HUES64 (cell line): Measurements from ENCODE around the gene GEMIN2. TPM values are rescaled to one million over a fixed set of nuclear protein-coding genes. Genes with fewer than 3 reads are reported as not detected.
A peak's percentile ranks its signal among the peaks of the same experiment; 100 is the strongest.
"Not testable (repeated sequence)": the region's sequence is repeated elsewhere in the genome, so short reads cannot be mapped to it uniquely, and the experiment has no call there.

ENCODE experiments used
- H3K27ac ChIP-seq: 2 replicates; pipeline ENCODE4 v1.7.0; 2013; ENCODE audit warnings: low read depth, low read length, inconsistent platforms
- H3K27me3 ChIP-seq: 2 replicates; pipeline ENCODE4 v1.6.1; 2013; ENCODE audit warnings: mild to moderate bottlenecking, low read length; ENCODE audit not compliant: insufficient read depth
- H3K36me3 ChIP-seq: 2 replicates; pipeline ENCODE4 v1.6.1; 2013; ENCODE audit warnings: mild to moderate bottlenecking, low read length; ENCODE audit not compliant: insufficient read depth
- H3K4me1 ChIP-seq: 2 replicates; pipeline ENCODE4 v1.6.1; 2013; ENCODE audit warnings: mild to moderate bottlenecking, low read length, moderate library complexity; ENCODE audit not compliant: insufficient read depth
- H3K4me3 ChIP-seq: 2 replicates; pipeline ENCODE4 v1.5.1; 2013; ENCODE audit warnings: mild to moderate bottlenecking, low read length, moderate library complexity
- H3K9ac ChIP-seq: 2 replicates; pipeline ENCODE4 v1.6.1; 2013; ENCODE audit warnings: mild to moderate bottlenecking, low read depth, low read length
- H3K9me3 ChIP-seq: 2 replicates; pipeline ENCODE4 v1.6.1; 2013; ENCODE audit warnings: low read depth, low read length; ENCODE audit not compliant: insufficient read depth
- WGBS: fragments of 150-250, 120-280 bp; methylation state at CpG from one replicate; pipeline ENCODE4 v1.1.7; 2013; ENCODE audit warnings: missing lambda C conversion rate; 5-methylcytosine and 5-hydroxymethylcytosine counted together
- polyA plus RNA-seq, 2 experiments: library from polyadenylated mRNA; stranded (reverse); fragments of 50-300 nt; gene quantifications; one replicate each; pipeline ENCODE4 v1.2.3, GENCODE V29; 2013

Gene GEMIN2, protein sequence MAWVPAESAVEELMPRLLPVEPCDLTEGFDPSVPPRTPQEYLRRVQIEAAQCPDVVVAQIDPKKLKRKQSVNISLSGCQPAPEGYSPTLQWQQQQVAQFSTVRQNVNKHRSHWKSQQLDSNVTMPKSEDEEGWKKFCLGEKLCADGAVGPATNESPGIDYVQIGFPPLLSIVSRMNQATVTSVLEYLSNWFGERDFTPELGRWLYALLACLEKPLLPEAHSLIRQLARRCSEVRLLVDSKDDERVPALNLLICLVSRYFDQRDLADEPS
- polyA plus RNA-seq (2013, experiment 1 of 2): 21.4 TPM
- polyA plus RNA-seq (2013, experiment 2 of 2): 30.1 TPM

DNA sequence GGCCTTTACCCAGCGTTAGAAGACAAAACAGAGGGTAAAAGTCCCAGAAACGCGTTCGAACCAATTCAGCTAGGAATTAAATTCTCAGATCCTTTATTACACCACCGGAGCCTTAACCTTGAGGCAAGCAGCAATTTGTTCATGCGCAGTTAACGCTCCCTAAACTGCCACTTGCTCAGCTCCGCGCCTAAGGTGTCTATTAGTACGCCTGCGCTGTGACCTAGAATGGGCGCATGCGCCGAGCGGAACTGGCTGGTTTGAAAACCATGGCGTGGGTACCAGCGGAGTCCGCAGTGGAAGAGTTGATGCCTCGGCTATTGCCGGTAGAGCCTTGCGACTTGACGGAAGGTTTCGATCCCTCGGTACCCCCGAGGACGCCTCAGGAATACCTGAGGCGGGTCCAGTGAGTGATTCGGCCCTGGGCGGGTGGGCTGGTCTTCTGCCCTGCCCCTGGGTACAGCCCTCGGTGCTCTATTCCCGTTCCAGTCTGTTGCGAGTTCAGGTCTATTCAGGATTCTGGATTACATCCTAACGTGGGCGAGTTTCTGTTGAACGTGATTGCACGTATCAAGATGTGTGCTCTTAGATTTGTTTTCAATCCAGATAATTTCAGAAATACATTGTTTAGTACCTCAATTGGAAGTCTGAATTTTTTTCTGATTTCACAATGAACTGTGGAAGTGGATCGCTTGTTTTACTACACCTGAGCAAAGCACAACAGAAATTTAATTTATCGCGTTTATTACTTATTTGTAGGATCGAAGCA, at the start of gene GEMIN2:
Gene GEMIN2, plus strand, starts transcription at position 251 of the 766 bp plus-strand sequence. Its CDS starts 16 bp downstream, at position 267.
- peak within 1 kb of the TSS; percentile 87 for H3K4me3 ChIP-seq
- WGBS: 1% methylated on average over 38 of the region's 40 CpGs
- H3K27ac ChIP-seq: peak within 1 kb of the TSS; percentile 25; the same call in 1 of the 2 replicates

DNA sequence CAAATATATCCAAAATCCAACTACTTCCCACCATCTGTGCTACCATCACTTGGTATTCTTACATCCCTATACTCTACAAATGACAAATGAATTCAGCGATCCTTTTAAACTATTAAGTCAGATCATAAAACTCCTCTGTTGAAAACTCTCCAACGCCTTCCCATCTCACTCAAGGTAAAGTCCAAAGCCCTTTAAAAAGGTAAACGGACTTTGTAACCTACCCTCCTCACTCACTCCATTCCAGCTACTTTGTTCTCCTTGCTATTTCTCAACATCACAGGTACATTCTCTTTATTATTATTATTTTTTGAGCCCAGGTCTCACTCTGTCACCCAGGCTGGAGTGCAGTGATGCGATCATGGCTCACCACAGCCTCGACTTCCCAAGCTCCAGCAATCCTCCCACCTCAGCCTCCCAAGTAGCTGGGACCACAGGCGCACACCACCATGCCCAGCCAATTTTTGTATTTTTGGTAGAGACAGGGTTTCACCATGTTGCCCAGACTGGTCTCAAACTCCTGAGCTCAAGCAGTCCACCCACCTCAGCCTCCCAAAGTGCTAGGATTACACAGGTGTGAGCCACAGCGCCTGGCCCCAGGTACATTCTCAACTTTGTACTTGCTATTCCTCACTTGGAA, 44.8 kb upstream of the GEMIN2 start:
- WGBS: 94% methylated on average over 7 of the region's 7 CpGs
- H3K4me3 ChIP-seq, H3K9ac ChIP-seq, H3K27ac ChIP-seq, H3K9me3 ChIP-seq, H3K4me1 ChIP-seq, H3K27me3 ChIP-seq: not testable (repeated sequence)
- H3K36me3 ChIP-seq: peaks cover 88% of the 10 kb centered on the region

More for the DNA sequence above, at the start of gene GEMIN2:
- Histone ChIP-seq H3K27me3 (no peaks in the 10 kb centered on the region), H3K9ac (peak within 1 kb of the TSS; percentile 69), H3K36me3 (peaks cover 23% of the 10 kb centered on the region), H3K4me1 (peaks cover 15% of the 10 kb centered on the region), H3K9me3 (no peaks in the 10 kb centered on the region)

DNA sequence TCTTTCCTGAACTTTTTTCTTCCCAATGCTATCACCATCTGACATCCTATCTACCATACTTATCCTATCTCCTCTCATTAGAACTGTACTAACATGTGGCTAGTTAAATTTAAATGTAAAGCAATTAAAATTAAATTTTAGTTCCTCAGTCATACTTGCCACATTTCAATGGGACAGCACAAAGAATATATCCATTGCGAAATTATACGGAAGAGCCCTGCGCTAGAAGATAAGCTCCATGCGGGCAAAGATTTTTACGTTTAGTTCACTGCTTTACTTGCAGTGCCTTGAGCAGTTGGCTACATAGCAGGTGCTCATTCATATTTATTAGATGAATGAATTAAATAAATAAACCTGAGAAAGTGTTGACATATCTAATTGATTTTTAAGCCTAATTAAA, 44.2 kb upstream of the GEMIN2 start:
- no peak overlapping the region for H3K4me3 ChIP-seq
- H3K36me3 ChIP-seq: peaks cover 88% of the 10 kb centered on the region
- WGBS: 98% methylated on average over 5 of the region's 5 CpGs
- no peaks in the 10 kb centered on the region for H3K9me3 ChIP-seq
- H3K27me3 ChIP-seq: no peaks in the 10 kb centered on the region
- no peaks in the 10 kb centered on the region for H3K4me1 ChIP-seq
- no peak overlapping the region for H3K27ac ChIP-seq
- H3K9ac ChIP-seq: no peak overlapping the region

DNA sequence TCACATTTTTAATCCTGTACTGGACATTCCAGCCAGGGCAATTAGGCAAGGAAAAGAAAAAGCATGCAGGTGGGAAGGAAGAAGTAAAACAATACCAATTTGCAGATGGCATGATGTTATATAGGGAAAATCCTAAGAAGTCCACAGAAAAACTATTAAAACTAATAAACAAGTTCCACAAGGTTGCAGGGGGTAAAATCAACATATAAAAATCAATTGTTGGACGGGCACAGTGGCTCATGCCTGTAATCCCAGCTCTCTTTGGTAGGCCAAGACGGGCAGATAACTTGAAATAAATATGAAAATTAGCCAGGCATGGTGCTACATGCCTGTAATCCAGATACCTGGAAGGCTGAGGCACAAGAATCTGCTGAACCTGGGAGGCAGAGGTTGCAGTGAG, 43.0 kb upstream of the GEMIN2 start:
- no peak overlapping the region for H3K27ac ChIP-seq
- H3K27me3 ChIP-seq: no peaks in the 10 kb centered on the region
- H3K9ac ChIP-seq: no peak overlapping the region
- H3K4me3 ChIP-seq: no peak overlapping the region
- H3K36me3 ChIP-seq: peaks cover 91% of the 10 kb centered on the region
- 96% methylated on average over 2 of the region's 2 CpGs for WGBS
- no peaks in the 10 kb centered on the region for H3K9me3 ChIP-seq
- no peaks in the 10 kb centered on the region for H3K4me1 ChIP-seq

DNA sequence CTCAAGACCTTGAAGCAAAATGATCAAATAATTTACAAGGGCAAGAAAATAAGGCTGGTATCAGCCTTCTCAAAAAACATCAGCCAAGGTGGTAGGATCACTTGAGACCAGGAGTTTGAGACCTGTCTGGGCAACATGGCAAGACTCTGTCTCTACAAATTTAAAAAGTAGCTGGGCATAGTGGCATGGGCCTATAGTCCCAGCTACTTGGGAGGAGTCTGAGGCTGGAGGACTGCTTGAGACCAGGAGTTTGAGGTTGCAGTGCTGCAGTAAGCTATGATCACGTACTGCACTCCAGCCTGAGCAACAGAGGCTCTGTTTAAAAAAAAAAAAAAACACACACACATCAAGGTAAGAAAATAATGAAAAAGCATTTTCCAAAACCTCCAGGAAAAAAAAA, 33.2 kb upstream of the GEMIN2 start:
- Histone ChIP-seq H3K36me3 (peaks cover 80% of the 10 kb centered on the region), H3K9me3 (no peaks in the 10 kb centered on the region), H3K4me3 (no peak overlapping the region), H3K9ac (no peak overlapping the region), H3K27ac (no peak overlapping the region), H3K27me3 (no peaks in the 10 kb centered on the region), H3K4me1 (no peaks in the 10 kb centered on the region)
- WGBS: 83% methylated on average over 1 of the region's 1 CpG

DNA sequence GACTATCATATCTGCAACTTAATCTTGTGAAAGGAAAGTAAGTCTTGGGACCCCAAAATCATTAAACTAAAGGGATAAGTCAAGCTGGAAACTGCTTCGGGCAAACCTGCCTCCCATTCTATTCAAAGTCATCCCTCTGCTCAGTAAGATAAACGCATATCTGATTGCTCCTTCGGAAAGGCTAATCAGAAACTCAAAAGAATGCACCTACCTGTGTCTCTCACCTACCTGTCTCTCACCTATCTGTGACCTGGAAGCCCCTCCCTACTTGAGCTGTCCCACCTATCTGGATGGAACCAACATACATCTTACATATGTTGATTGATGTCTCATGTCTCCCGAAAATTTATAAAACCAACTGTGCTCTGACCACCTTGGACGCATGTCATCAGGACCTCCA, 31.0 kb upstream of the GEMIN2 start:
- no peak overlapping the region for H3K27ac ChIP-seq
- H3K27me3 ChIP-seq: no peaks in the 10 kb centered on the region
- no peak overlapping the region for H3K4me3 ChIP-seq
- peaks cover 92% of the 10 kb centered on the region for H3K36me3 ChIP-seq
- no peaks in the 10 kb centered on the region for H3K4me1 ChIP-seq
- H3K9ac ChIP-seq: no peak overlapping the region
- H3K9me3 ChIP-seq: no peaks in the 10 kb centered on the region
- WGBS: 74% methylated on average over 5 of the region's 5 CpGs

DNA sequence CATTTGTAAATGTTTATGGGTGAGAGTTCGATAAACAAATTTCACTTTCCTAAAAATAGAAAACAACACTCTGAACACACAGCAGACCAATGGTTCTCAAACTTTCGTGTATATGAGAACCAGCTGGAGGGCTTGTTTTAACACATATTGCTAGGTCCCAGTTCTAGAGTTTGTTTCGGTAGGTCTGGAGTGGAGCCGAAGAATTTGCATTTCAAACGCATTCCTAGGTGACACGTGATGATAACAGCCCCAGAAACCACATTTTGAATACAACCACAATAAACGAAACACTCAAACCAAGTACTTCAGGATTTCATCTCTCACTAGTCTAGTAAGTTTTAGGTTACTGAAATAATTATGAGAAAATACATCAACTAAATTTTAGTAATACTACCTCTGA, 28.2 kb upstream of the GEMIN2 start:
- WGBS: 82% methylated on average over 6 of the region's 7 CpGs
- Histone ChIP-seq H3K9ac (no peak overlapping the region), H3K27me3 (no peaks in the 10 kb centered on the region), H3K4me3 (no peak overlapping the region), H3K4me1 (no peaks in the 10 kb centered on the region), H3K36me3 (peaks cover 92% of the 10 kb centered on the region), H3K27ac (no peak overlapping the region), H3K9me3 (no peaks in the 10 kb centered on the region)

DNA sequence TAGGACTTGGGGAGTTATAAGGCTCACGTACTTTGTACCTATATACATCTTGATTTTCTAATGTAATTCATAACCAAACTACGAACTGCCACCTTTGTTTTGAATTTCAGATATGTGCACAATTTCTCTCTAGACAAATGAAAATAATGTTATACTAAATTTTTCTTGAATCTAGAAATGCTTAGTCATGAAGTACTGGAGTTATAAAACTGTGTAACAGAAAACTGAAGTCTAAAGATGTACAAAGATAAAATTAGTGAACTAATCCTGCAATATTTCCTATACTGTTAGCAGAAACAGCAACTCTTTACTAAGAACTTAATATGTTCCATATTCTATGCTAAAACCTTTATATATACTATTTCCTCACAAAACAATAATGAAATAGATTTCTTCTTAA, 26.6 kb upstream of the GEMIN2 start:
- Histone ChIP-seq H3K9ac (no peak overlapping the region), H3K4me3 (no peak overlapping the region), H3K9me3 (no peaks in the 10 kb centered on the region), H3K36me3 (peaks cover 92% of the 10 kb centered on the region), H3K4me1 (no peaks in the 10 kb centered on the region), H3K27ac (no peak overlapping the region), H3K27me3 (no peaks in the 10 kb centered on the region)
- no CpG with 5 or more reads among the region's 2 CpGs for WGBS

DNA sequence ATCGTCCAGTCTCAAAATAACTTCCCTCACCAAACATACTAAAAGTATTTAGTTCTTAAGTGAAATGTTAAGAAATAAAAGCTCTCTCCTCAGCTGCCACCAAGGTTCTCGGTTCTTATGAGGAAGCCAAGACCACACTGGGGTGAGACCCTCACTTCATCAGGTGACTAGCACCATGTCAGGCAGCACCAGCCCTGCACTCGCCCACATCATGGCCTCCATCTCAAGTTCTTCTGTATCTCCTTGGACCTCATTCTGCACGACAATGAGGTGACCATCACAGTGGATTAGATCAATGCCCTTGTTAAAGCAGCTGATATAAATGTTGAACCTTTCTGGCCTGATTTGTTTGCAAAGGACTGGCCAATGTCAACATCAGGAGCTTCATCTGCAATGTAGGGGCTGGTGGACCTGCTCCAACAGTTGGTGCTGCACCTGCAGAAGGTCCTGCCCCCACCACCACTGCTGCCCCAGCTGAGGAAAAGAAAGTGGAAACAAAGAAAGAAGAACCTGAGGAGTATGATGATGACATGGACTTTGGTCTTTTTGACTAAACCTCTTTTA, 23.5 kb upstream of the GEMIN2 start:
- Histone ChIP-seq H3K4me3 (no peak overlapping the region), H3K27ac (no peak overlapping the region), H3K9me3 (no peaks in the 10 kb centered on the region), H3K9ac (no peak overlapping the region), H3K36me3 (peaks cover 92% of the 10 kb centered on the region), H3K4me1 (no peaks in the 10 kb centered on the region), H3K27me3 (no peaks in the 10 kb centered on the region)
- 93% methylated on average over 3 of the region's 4 CpGs for WGBS

DNA sequence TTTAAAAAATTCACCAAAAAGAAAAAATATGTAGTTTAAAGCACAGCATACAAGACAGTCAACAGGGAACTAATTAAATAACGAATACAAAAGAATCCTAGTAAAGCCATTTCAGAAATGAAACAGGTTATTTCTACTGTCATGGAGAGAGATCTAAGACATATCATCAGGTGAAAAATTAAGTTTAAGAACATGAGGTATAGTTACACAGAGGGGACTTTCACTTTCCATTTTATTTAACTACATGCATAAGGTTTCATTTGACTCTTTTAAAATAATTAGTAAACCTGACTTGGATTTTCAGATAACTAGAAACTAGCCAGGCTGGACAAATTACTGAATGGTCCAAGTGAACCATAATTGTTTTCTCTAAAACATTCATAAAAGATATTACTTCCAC, 22.4 kb upstream of the GEMIN2 start:
- WGBS: 100% methylated on average over 1 of the region's 1 CpG
- Histone ChIP-seq H3K9ac (no peak overlapping the region), H3K27ac (no peak overlapping the region), H3K4me1 (peaks cover 2% of the 10 kb centered on the region; the same call in 1 of the 2 replicates), H3K27me3 (no peaks in the 10 kb centered on the region), H3K4me3 (no peak overlapping the region), H3K36me3 (peaks cover 85% of the 10 kb centered on the region), H3K9me3 (no peaks in the 10 kb centered on the region)

DNA sequence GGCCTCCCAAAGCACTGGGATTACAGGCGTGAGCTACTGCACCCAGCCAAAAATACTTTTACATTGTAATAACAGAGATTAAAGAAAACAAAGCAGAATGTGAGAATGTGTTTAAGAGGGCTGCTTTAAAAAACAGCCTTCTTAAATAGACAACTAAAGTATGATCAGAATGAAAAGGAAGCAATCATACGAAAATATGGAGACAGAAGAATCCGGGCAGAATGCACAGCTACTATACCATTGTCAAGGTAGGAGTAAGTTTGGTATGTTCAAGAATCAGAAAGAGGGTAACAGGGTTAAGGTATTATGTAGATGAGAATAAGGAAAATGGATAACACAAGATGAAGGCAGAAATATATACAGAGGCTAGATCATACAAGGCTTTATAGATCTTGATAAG, 19.6 kb upstream of the GEMIN2 start:
- Histone ChIP-seq H3K4me1 (peaks cover 14% of the 10 kb centered on the region), H3K9me3 (no peaks in the 10 kb centered on the region), H3K27me3 (no peaks in the 10 kb centered on the region), H3K4me3 (no peak overlapping the region), H3K27ac (no peak overlapping the region), H3K9ac (no peak overlapping the region), H3K36me3 (peaks cover 61% of the 10 kb centered on the region)
- 97% methylated on average over 2 of the region's 3 CpGs for WGBS
